Spleen (tissue), 11 donors: ENCODE results near the gene CALHM2. TPM values are rescaled to one million over a fixed set of nuclear protein-coding genes. Genes with fewer than 3 reads are reported as not detected.

Experiments used
- DNase-seq: peaks from one replicate; pipeline ENCODE4 v3.0.0-alpha.2; 2020
- H3K27ac ChIP-seq, 8 donors: fragments of 200-600 bp; sonication (generic) in 7 of 8; 1 replicate in 4 of 8; 2 replicates in 4 of 8; pipeline versions ENCODE4 v1.5.0 to v1.8.0; 2016 to 2021; ENCODE audit warnings: inconsistent platforms in 4 of 8, mild to moderate bottlenecking in 4 of 8, moderate library complexity in 1 of 8
- H3K27me3 ChIP-seq, 7 donors: fragments of 200-600 bp; sonication (generic) in 6 of 7; replicated peaks in 1 of 7; 1 replicate in 4 of 7; 2 replicates in 3 of 7; pipeline versions ENCODE4 v1.5.0 to v1.8.0; 2016 to 2021; ENCODE audit warnings: inconsistent platforms in 3 of 7, mild to moderate bottlenecking in 1 of 7
- H3K36me3 ChIP-seq, 6 donors: fragments of 200-600 bp; sonication (generic) in 5 of 6; 1 replicate in 4 of 6; 2 replicates in 2 of 6; pipeline versions ENCODE4 v1.5.0 to v1.8.0; 2016 to 2021; ENCODE audit warnings: inconsistent platforms in 2 of 6
- H3K4me1 ChIP-seq, 6 donors: fragments of 200-600 bp; sonication (generic) in 5 of 6; 1 replicate in 3 of 6; 2 replicates in 3 of 6; pipeline versions ENCODE4 v1.5.0 to v1.8.0; 2016 to 2021; ENCODE audit warnings: inconsistent platforms in 3 of 6
- H3K4me3 ChIP-seq, 8 donors: fragments of 200-600 bp; sonication (generic) in 7 of 8; 1 replicate in 4 of 8; 2 replicates in 4 of 8; pipeline versions ENCODE4 v1.5.0 to v1.8.0; 2016 to 2021; ENCODE audit warnings: inconsistent platforms in 4 of 8, mild to moderate bottlenecking in 4 of 8, moderate library complexity in 2 of 8
- H3K9me3 ChIP-seq, 8 donors: fragments of 200-600 bp; sonication (generic) in 7 of 8; 1 replicate in 4 of 8; 2 replicates in 4 of 8; pipeline versions ENCODE4 v1.5.0 to v1.8.0; 2016 to 2021; ENCODE audit warnings: inconsistent platforms in 4 of 8
- POLR2A ChIP-seq, 3 donors: fragments of 450-650 bp; IDR thresholded peaks; one replicate each; pipeline ENCODE4 v1.5.1; 2017; ENCODE audit warnings: antibody characterized with exemption in 3 of 3, mild to moderate bottlenecking in 1 of 3
- POLR2AphosphoS5 ChIP-seq, 3 donors: sonication (generic); formaldehyde crosslinking; IDR thresholded peaks; one replicate each; pipeline ENCODE4 v1.5.1; 2017; ENCODE audit warnings: antibody characterized with exemption in 3 of 3
- WGBS, 5 donors: extraction: QIAGEN DNeasy Blood & Tissue Kit in 3 of 5; methylation state at CpG; one replicate each; pipeline versions ENCODE4 v1.1.5 to v1.1.7; 2013 to 2018; 5-methylcytosine and 5-hydroxymethylcytosine counted together
- intact Hi-C: fragments of 100-400 bp; cut with DNase I; formaldehyde crosslinking; loops from one replicate; pipeline ENCODE4 v1.15.0; 2023; ENCODE audit warnings: low total_unique reads
- polyA plus RNA-seq, 3 donors: library from polyadenylated mRNA; stranded (reverse); fragments of 200-250 nt; gene quantifications; one replicate each; pipeline ENCODE4 v1.2.1, GENCODE V29; 2013
- total RNA-seq, 7 donors: library from RNA; depleted of rRNA in 3 of 7; stranded (reverse); fragments of >200 nt in 3 of 7; fragmentation: NEBNext Ultra II Directional in 4 of 7; extraction: Animal tissue kit (Norgen Biotek cat#: 25700) in 4 of 7; gene quantifications; one replicate each; pipeline versions ENCODE4 v1.1.0 to v1.2.1, GENCODE V29; 2016 to 2021
- TF ChIP-seq, protein P1 (sequence below), 11 experiments: fragments of 200-600 bp in 7 of 11; fragments of 450-650 bp in 4 of 11; sonication (generic) in 4 of 11; IDR thresholded peaks in 8 of 11; conservative IDR thresholded peaks in 3 of 11; 1 replicate in 7 of 11; 2 replicates in 4 of 11; pipeline versions ENCODE4 v1.4.0 to v1.8.0; 2016 to 2021; ENCODE audit warnings: antibody characterized with exemption in 11 of 11, inconsistent platforms in 4 of 11, mild to moderate bottlenecking in 1 of 11
- donor health status: healthy with polysubstance abuse.
- donor health status: DM: no; HTN: no; CAD: no; lungs with moderate emphysema.
- donor health status: DM: no; HTN: no; CAD: no.
- donor health status: Bipolar disorder and iron deficiency.
- donor health status: healthy.
- donor health status: DM: no; HTN: no; CAD: no.
- donor health status: DM: yes; HTN: yes; CAD: no.

CALHM2 gene
- total and polyA plus RNA-seq, 10 donors = 12.6 to 91.6 (median 52.4) TPM

DNA sequence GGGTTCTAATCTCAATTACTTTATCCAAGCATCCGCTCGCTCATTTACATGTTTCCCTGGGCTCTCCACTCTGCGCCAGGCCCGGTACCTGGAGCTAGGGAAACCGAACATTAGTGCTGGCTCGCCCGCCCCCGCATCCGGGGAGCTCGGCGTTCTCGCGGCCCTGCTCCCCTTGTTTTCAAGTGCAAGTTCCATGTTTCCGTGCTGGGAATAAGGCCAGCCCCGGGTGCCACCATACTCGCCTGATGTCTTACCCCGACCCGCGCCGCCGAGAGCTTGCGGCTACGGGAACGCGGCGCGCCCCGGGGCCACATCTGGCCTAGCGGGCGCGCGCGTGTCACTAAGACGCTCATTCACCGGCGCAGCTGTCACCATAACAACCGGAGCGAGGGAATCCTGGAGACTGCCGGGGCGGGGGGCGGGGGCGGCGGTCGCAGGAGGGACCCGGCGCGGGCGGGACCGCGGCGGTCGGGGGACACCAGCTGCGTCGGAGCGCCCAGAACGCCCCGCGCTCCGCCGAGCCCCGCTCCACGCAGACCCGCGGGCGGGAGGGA is 41.3 kb upstream of the CALHM2 start, which contains the start of gene NEURL1:
TSS of gene NEURL1 (plus strand) at position 344 of the 554 bp plus-strand sequence. CDS start 683 bp downstream, outside the sequence.
- WGBS, 5 donors = 2 to 6% (median 4%) methylated on average over 29 to 65 of the region's 65 CpGs
- Histone ChIP-seq H3K4me3 (peak within 1 kb of the TSS; percentile 38 to 82 (median 60)), H3K27me3 (peaks cover 0 to 55% (median 27%) of the 10 kb centered on the region in 7 donors), H3K27ac (no peak within 1 kb of the TSS), H3K4me1 (peaks cover 7 to 40% (median 24%) of the 10 kb centered on the region in 6 donors), H3K9me3 (no peaks in the 10 kb centered on the region), H3K36me3 (no peaks in the 10 kb centered on the region)
- TF ChIP-seq, protein P1, sequence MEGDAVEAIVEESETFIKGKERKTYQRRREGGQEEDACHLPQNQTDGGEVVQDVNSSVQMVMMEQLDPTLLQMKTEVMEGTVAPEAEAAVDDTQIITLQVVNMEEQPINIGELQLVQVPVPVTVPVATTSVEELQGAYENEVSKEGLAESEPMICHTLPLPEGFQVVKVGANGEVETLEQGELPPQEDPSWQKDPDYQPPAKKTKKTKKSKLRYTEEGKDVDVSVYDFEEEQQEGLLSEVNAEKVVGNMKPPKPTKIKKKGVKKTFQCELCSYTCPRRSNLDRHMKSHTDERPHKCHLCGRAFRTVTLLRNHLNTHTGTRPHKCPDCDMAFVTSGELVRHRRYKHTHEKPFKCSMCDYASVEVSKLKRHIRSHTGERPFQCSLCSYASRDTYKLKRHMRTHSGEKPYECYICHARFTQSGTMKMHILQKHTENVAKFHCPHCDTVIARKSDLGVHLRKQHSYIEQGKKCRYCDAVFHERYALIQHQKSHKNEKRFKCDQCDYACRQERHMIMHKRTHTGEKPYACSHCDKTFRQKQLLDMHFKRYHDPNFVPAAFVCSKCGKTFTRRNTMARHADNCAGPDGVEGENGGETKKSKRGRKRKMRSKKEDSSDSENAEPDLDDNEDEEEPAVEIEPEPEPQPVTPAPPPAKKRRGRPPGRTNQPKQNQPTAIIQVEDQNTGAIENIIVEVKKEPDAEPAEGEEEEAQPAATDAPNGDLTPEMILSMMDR (IDR thresholded peaks at IDR 0.05 in 8 of 11, conservative IDR thresholded peaks at IDR 0.05 in 3 of 11) = no peak
- no peak for TF ChIP-seq POLR2A (IDR thresholded peaks at IDR 0.05)
- peak in 1 of 3 donors; percentile 9 for TF ChIP-seq POLR2AphosphoS5 (IDR thresholded peaks at IDR 0.05)
- peak; percentile 72 for DNase-seq
- intact Hi-C loops = no loop called here

DNA sequence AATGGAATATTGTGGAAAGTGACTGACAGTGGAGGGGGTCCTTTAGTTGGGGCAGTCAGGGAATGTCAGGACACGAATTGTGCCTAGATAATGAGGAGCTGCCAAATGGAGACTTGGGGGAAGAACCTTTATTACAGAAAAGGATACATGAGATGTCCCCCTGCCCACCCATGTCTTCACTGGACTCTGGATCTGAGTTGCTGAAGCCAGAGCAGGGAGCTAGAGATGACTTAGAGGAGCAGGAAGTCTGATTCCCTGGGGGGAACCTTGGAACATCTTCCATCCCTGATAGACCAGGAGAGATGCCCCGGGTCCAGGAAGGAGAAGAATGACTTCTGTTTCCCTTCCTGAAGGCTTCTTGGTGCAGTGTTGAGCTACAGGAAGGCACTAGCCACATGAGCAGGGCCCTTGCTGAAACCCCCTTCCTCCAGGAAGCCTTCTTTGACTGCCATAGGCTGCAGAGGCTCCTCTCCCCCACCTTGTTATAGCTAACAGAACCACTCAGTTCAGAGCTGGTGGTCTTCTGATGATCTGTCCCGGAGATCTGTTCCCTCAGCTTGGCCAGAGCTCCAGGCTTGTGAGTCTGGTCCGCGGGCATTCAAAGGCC is 40.6 kb upstream of the CALHM2 start:
- DNase-seq = no peak
- Histone ChIP-seq H3K4me3 (peak overlapping the region in 4 of 8 donors; percentile 48 to 82 (median 64)), H3K27ac (no peak overlapping the region), H3K27me3 (peaks cover 0 to 54% (median 27%) of the 10 kb centered on the region in 7 donors), H3K9me3 (no peaks in the 10 kb centered on the region), H3K4me1 (peaks cover 7 to 40% (median 24%) of the 10 kb centered on the region in 6 donors), H3K36me3 (no peaks in the 10 kb centered on the region)
- WGBS, 5 donors = 53 to 73% (median 65%) methylated on average over 4 to 5 of the region's 5 CpGs
- intact Hi-C loops = no loop called here
- no peak for TF ChIP-seq POLR2AphosphoS5 (IDR thresholded peaks at IDR 0.05)
- TF ChIP-seq, protein P1 (IDR thresholded peaks at IDR 0.05 in 8 of 11, conservative IDR thresholded peaks at IDR 0.05 in 3 of 11) = no peak
- TF ChIP-seq POLR2A (IDR thresholded peaks at IDR 0.05) = no peak

DNA sequence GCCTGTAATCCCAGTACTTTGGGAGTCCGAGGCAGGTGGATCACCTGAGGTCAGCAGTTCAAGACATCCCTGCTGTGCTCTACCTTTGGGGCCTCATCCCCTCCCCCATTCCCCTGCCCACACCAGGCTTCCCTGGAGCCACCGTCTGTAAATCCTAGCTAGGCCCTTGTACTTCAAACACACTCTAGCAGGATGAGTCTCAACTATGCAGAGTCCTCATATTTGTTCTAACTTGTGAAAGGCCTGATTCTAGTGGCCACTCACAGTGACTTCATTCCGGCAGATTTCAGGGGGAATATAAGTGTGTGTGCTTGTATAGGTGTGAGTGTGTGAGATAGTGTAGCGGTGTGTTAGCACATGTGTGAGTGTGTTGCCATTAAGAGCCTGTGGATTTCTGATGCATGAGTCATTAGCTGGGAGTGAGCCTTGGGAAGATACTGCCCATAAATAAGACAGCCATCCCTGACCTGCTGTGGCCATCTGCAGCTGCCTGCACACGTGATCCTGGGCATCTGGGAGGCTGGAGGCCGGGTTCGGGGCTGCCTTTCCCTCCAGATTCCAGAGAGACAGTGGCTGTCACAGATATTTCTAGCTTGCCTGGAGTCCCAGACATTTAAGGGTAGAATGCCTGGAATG is 39.7 kb upstream of the CALHM2 start:
- no peaks in the 10 kb centered on the region for H3K9me3 ChIP-seq
- H3K36me3 ChIP-seq = no peaks in the 10 kb centered on the region
- H3K4me1 ChIP-seq = peaks cover 7 to 40% (median 24%) of the 10 kb centered on the region in 6 donors
- no peak overlapping the region for H3K4me3 ChIP-seq
- H3K27ac ChIP-seq = no peak overlapping the region
- no peak for DNase-seq
- TF ChIP-seq POLR2AphosphoS5 (IDR thresholded peaks at IDR 0.05) (no peak), POLR2A (IDR thresholded peaks at IDR 0.05) (no peak)
- TF ChIP-seq, protein P1 (IDR thresholded peaks at IDR 0.05 in 8 of 11, conservative IDR thresholded peaks at IDR 0.05 in 3 of 11) = no peak
- H3K27me3 ChIP-seq = peaks cover 0 to 48% (median 27%) of the 10 kb centered on the region in 7 donors
- intact Hi-C loops = no loop called here
- 82 to 88% (median 84%) methylated on average over 7 of the region's 7 CpGs for WGBS, 5 donors

DNA sequence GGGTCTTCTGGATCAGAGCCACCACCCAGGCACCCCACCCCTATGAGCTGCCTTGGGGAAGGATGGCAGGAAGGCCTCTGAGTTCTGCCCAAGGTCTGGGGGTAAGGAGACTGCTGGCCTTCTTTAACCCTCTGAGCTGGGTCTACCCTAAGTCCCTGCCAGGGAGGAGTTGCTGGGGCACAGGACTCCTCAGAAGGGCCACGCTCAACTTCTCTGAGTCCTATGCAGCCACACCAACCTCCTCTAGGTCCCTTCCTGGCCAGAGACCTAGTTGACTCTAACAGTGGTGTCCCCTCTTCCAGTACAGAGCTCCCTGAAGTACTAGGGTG is 38.8 kb upstream of the CALHM2 start:
- Histone ChIP-seq H3K4me3 (no peak overlapping the region), H3K27me3 (peaks cover 0 to 39% (median 27%) of the 10 kb centered on the region in 7 donors), H3K9me3 (no peaks in the 10 kb centered on the region), H3K4me1 (peaks cover 7 to 44% (median 26%) of the 10 kb centered on the region in 6 donors), H3K27ac (no peak overlapping the region), H3K36me3 (no peaks in the 10 kb centered on the region)
- DNase-seq = no peak
- TF ChIP-seq, protein P1 (IDR thresholded peaks at IDR 0.05 in 8 of 11, conservative IDR thresholded peaks at IDR 0.05 in 3 of 11) = no peak
- no peak for TF ChIP-seq POLR2AphosphoS5 (IDR thresholded peaks at IDR 0.05)
- TF ChIP-seq POLR2A (IDR thresholded peaks at IDR 0.05) = no peak
- intact Hi-C loops = no loop called here
- 75 to 95% (median 91%) methylated on average over 1 of the region's 1 CpG for WGBS, 5 donors
